ENCODE data around the gene NAGS. TPM values are rescaled to one million over a fixed set of nuclear protein-coding genes. Genes with fewer than 3 reads are reported as not detected.

NAGS gene
- total and polyA plus RNA-seq, 10 of the 15 experiments (the other 5 are each of a cell fraction or from before 2014, with no cell fraction given): 0.11 to 1.6 (median 0.64) TPM; not detected in 1

- intact Hi-C loops (cut with micrococcal nuclease; ENCODE audit: unreplicated experiment) (no loop called here), in situ Hi-C loops (cut with MboI) (no loop called here)
- H3K4me2 ChIP-seq (ENCODE audit: control insufficient read depth, insufficient read depth): no peak overlapping the region
- ChIA-PET SMC1A (ENCODE audit: uncharacterized antibody, unreplicated experiment) (no interaction called here), CTCF (interaction anchor here (1.0 to 2.3 kb wide), 2 partner anchors 19 to 48 kb away, joined by 3 to 7 read pairs; no protein-coding TSS in a partner anchor), RAD21 (ENCODE audit: unreplicated experiment) (no interaction called here), POLR2A (no interaction called here)
- no peaks in the 10 kb centered on the region for H3K36me3 ChIP-seq (ENCODE audit: control insufficient read depth in 2 of 2, insufficient read depth in 2 of 2, low read length in 1 of 2)
- no peak overlapping the region for H3K9ac ChIP-seq (ENCODE audit: control insufficient read depth, insufficient read depth, low read length)
- no peak for TF ChIP-seq POLR2AphosphoS5 (IDR thresholded peaks at IDR 0.05; ENCODE audit: low read length)
- TF ChIP-seq IKZF1 (conservative IDR thresholded peaks at IDR 0.05): no peak
- no peak for TF ChIP-seq PML (IDR thresholded peaks at IDR 0.05; ENCODE audit: low read length)
- TF ChIP-seq SIN3A (IDR thresholded peaks at IDR 0.05; ENCODE audit: low read depth, low read length): no peak
- 2% methylated on average over 7 of the region's 7 CpGs for WGBS (ENCODE audit: insufficient coverage, insufficient replicate concordance, low lambda C conversion rate, missing lambda C conversion rate)
- no peaks in the 10 kb centered on the region for H3K4me1 ChIP-seq (ENCODE audit: control insufficient read depth, insufficient read depth, low read length)
- H4K20me1 ChIP-seq (ENCODE audit: control insufficient read depth, insufficient read depth): no peaks in the 10 kb centered on the region
- H3K4me3 ChIP-seq: no peak overlapping the region
- no peak overlapping the region for H3K27ac ChIP-seq (ENCODE audit: control insufficient read depth, insufficient read depth)
- no peaks in the 10 kb centered on the region for H3K79me2 ChIP-seq (ENCODE audit: control insufficient read depth, insufficient read depth, low read length)
- peaks cover 0 to 2% of the 10 kb centered on the region in 2 experiments; a peak in 2 of 4 replicates for H3K27me3 ChIP-seq (replicated peaks in 1 of 2; ENCODE audit: control insufficient read depth in 2 of 2, insufficient read depth in 2 of 2, low read length in 1 of 2)
- H2AFZ ChIP-seq (ENCODE audit: control insufficient read depth, low read depth, low read length): no peak overlapping the region
- ATAC-seq: no peak
- no peak for DNase-seq (ENCODE audit: low read depth, low spot score)
- BruUV-seq (replicated peaks): no TSS peak
- FAIRE-seq: no peak
- H3K9me3 ChIP-seq (replicated peaks; ENCODE audit: control insufficient read depth, insufficient read depth, low read length): no peaks in the 10 kb centered on the region
These were observed 41.9 kb upstream of the NAGS start for GRCh38 chr17:43962479-43962878.

GRCh38 chr17:43966276-43966675 is 38.1 kb upstream of the NAGS start:
- FAIRE-seq: no peak
- Histone ChIP-seq H2AFZ (ENCODE audit: control insufficient read depth, low read depth, low read length) (no peak overlapping the region), H3K9ac (ENCODE audit: control insufficient read depth, insufficient read depth, low read length) (no peak overlapping the region), H3K79me2 (ENCODE audit: control insufficient read depth, insufficient read depth, low read length) (no peaks in the 10 kb centered on the region), H3K27me3 (replicated peaks in 1 of 2; ENCODE audit: control insufficient read depth in 2 of 2, insufficient read depth in 2 of 2, low read length in 1 of 2) (peaks cover 0 to 2% of the 10 kb centered on the region in 2 experiments; a peak in 2 of 4 replicates), H3K4me3 (no peak overlapping the region), H3K36me3 (ENCODE audit: control insufficient read depth in 2 of 2, insufficient read depth in 2 of 2, low read length in 1 of 2) (no peaks in the 10 kb centered on the region), H3K4me2 (ENCODE audit: control insufficient read depth, insufficient read depth) (no peak overlapping the region), H3K4me1 (ENCODE audit: control insufficient read depth, insufficient read depth, low read length) (no peaks in the 10 kb centered on the region), H3K9me3 (replicated peaks; ENCODE audit: control insufficient read depth, insufficient read depth, low read length) (no peaks in the 10 kb centered on the region), H3K27ac (ENCODE audit: control insufficient read depth, insufficient read depth) (no peak overlapping the region), H4K20me1 (ENCODE audit: control insufficient read depth, insufficient read depth) (no peaks in the 10 kb centered on the region)
- POLR2A ChIA-PET: no interaction called here
- no peak for DNase-seq (ENCODE audit: low read depth, low spot score)
- CTCF ChIA-PET: no interaction called here
- RAD21 ChIA-PET (ENCODE audit: unreplicated experiment): no interaction called here
- no TSS peak for BruUV-seq (replicated peaks)
- WGBS (ENCODE audit: insufficient coverage, insufficient replicate concordance, low lambda C conversion rate, missing lambda C conversion rate): 51% methylated on average over 3 of the region's 3 CpGs
- no peak for ATAC-seq
- SMC1A ChIA-PET (ENCODE audit: uncharacterized antibody, unreplicated experiment): no interaction called here
- intact Hi-C loops (cut with micrococcal nuclease; ENCODE audit: unreplicated experiment): no loop called here
- in situ Hi-C loops (cut with MboI): no loop called here
- TF ChIP-seq FOS (IDR thresholded peaks at IDR 0.05; ENCODE audit: borderline replicate concordance, extremely low read depth, insufficient read length) (no peak), RFX5 (IDR thresholded peaks at IDR 0.05; ENCODE audit: low read depth, low read length) (no peak), IRF3 (IDR thresholded peaks at IDR 0.05) (no peak), NBN (IDR thresholded peaks at IDR 0.05) (no peak), SMAD5 (IDR thresholded peaks at IDR 0.05; ENCODE audit: low read depth) (no peak), BMI1 (IDR thresholded peaks at IDR 0.05; ENCODE audit: borderline replicate concordance) (no peak), SRF (IDR thresholded peaks at IDR 0.05; ENCODE audit: low read depth in 2 of 2, low read length in 2 of 2) (no peak), SIX5 (IDR thresholded peaks at IDR 0.05; ENCODE audit: low read depth, low read length, severe bottlenecking) (no peak), RBBP5 (conservative IDR thresholded peaks at IDR 0.05) (no peak), SPI1 (IDR thresholded peaks at IDR 0.05; ENCODE audit: borderline replicate concordance, insufficient read depth, low read depth, low read length) (no peak), ESRRA (IDR thresholded peaks at IDR 0.05; ENCODE audit: low read length) (no peak), BCL11A (IDR thresholded peaks at IDR 0.05; ENCODE audit: low read depth, low read length) (no peak), TCF3 (IDR thresholded peaks at IDR 0.05; ENCODE audit: borderline replicate concordance, insufficient read depth, low read depth, low read length) (no peak)

Data from GM12878 (cell line).